ENCODE measurements around the gene BCR.
"Not testable (repeated sequence)": the region's sequence is repeated elsewhere in the genome, so short reads cannot be mapped to it uniquely, and the experiment has no call there.

BCR gene

DNA sequence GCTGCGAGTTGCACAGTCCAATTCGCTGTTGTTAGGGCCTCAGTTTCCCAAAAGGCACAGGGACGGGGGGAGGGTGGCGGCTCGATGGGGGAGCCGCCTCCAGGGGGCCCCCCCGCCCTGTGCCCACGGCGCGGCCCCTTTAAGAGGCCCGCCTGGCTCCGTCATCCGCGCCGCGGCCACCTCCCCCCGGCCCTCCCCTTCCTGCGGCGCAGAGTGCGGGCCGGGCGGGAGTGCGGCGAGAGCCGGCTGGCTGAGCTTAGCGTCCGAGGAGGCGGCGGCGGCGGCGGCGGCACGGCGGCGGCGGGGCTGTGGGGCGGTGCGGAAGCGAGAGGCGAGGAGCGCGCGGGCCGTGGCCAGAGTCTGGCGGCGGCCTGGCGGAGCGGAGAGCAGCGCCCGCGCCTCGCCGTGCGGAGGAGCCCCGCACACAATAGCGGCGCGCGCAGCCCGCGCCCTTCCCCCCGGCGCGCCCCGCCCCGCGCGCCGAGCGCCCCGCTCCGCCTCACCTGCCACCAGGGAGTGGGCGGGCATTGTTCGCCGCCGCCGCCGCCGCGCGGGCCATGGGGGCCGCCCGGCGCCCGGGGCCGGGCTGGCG lies at the start of gene BCR:
BCR (plus strand) TSS at position 209 of the 592 bp plus-strand sequence. CDS start 452 bp downstream, outside the sequence.
- DNase-seq, result no peak

DNA sequence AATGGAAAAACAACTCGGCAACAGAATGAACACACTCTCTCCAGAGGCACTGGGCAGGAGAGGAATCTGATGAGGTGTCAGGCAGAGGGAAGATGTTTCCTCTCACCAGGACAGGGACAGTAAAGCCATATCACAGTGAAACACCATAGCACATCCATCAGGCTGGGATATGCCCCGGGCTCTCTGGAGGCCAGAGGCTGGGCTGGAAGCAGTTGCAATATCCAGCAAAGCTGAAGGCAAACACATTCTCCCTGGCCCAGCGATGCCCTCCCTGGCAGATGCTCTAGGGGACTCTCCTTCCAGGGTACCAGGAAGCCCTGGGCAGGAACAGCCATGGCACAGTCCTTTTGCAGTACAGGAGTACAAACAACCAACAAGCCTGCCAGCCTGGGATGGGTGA lies 49.6 kb upstream of the BCR start:
- peak; percentile 17 for DNase-seq

DNA sequence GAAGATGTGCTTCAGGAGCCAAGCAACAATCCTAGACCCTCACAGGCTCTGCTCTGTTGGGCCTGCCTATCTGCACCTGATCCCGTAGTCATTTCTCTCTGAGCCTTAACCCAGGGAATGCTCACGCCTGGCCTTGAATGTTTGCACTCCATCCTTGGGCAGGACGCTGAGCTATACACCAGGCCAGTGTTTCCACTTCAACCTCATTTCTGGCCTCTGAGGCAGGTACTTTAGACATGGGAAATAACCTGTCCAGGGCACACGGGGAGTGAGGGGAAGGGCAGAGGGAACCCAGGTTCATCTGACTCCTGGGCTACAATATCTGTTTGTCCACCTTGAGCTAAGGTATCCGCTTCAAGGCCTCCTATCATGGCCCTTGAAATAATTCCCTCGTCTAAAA lies 48.4 kb upstream of the BCR start:
- no peak for DNase-seq

DNA sequence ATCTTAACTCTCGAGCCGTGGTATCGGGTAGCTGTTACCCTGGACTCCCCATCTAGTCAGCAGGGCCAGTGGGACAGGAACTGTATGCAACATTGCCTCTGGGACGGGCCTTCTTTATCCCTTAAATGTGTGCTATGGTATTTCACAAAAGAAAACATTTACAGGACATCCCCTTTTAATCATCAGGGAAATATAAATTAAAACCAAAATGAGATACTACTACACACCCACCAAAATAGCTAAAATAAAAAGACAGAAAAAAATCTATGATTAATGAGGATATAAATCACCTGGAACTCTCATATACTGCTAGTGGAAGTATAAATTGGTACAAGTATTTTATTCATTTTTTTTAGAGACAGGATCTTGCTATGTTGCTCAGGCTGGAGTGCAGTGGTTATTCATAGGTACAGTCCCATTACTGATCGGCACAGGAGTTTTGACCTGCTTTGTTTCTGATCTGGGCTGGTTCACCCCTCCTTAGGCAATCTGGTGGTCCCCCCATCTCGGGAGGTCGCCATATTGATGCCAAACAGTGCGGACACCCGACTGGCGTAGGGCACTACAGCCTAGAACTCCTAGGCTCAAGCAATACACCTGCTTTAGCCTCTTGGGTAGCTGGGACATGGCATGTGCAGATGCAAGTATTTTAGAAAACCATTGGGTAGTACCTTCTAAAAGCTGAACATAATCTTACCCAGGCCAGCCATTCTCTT lies 47.8 kb upstream of the BCR start:
- no peak for DNase-seq

DNA sequence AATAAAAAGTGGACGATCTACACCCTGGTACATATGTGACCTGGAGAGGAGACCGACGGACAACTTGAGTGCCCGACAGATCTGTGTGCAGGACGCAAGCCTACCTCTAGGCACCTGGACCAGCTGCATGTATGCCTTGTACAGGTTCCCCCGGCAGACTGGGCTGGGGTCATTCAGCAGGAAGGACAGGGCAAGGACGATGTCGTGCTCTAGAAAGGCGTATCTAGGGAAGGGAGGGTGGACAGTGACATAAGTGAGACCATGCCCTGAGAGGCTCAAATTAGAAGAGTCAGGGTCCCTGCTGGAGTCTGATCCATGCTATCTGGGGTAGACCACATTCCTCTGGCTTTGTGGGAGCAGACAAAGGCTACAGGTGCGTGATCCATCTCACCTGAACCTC lies 46.4 kb upstream of the BCR start:
- no peak for DNase-seq

DNA sequence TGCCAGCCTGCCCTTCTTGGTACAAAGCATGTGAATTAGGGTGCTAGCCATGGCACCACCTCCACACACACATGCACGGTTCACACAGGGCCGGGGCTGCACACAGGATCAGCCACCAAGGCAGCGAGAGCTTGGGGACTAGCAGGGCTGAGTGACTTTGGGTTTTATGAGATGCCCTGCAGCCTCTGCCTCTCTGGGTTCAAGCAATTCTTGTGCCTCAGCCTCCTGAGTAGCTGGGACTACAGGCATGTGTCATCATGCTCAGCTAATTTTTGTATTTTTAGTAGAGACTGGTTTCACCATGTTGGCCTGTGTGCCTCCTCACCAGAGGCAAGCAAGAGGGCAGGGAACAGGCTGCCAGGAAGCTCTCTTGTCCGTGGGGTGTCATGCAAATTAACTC lies 43.3 kb upstream of the BCR start:
- DNase-seq, result not testable (repeated sequence)

DNA sequence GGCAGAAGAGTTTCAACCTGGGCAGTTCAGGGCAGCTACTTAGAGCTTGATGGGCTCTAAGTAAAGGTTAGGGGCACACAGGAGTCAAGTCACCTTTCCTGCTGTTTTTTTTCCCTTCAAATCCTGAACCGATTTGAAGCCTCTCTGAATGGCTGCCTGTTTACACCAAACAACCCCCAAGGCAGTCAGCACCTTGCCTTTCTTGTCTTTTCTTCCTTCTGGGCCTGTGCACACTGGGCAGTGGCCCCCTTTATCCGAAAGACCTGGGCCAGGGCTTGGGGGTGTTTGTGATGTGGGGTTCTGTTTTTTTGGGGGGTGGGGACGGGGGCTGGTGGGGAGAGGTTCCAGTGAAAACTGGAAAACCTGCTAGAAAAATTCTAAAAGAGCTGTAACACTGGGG lies 42.8 kb upstream of the BCR start:
- no peak for DNase-seq

DNA sequence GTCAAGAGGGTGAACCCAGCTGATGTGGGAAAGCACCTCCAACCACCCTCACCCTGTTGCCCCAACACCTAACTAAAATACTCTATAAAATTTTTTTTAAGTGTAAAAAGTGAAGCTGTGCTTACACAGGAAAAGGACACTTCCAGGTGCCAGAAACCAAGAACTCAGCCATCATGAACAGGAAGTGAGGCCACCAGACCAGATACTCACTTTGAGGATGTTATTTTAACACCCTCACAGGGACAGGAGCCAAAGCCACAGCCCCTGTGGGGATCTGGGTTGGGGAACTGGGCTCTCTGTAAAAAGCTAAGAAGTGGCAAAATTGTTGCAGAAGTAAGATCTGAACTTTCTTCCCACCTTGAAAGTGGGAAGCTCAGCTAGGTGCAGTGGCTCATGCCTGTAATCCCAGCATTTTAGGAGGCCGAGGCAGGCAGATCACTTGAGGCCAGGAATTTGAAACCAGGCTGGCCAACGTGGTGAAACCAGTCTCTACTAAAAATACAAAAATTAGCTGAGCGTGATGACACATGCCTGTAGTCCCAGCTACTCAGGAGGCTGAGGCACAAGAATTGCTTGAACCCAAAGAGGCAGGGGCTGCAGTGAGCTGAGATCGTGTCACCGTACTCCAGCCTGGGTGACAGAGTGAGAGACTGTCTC lies 42.3 kb upstream of the BCR start:
- no peak for DNase-seq

DNA sequence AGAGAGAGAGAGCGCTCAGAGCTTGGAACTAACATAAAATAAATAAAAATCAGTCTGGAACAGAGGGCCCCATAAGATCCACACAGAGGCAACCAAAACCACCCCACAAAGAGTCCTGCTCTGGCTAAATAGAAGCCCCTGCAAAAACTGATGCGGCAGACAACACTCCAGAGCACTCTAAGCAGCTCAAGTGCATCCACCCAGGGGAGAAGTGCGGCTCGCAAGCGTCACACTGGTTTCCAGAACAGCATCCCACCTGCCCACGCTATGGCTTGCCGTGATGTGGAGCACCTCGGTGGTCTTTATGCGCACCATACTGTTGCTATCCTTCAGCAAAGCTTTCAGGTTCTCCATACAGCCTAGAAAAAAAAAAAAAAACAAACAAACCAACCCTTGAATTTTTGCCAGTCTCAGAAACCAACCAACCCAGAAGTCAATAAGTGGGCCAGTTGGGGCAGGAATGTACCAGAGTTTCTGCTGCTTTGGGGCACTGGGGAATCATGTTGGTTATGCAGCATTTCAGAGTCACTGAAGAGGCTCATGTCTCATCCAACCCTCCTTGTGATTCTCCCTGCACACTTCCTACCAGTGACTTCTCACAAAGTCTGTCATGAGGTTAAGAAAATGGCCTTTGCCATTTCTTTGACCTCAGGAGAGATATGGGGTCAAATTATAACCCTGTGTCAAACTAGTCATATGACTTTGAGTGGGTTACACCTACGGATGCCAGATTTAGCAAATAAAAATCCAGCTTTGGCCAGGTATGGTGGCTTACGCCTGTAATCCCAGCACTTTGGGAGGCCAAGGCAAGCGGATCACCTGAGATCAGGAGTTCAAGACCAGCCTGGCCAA lies 41.5 kb upstream of the BCR start:
- no peak for DNase-seq

DNA sequence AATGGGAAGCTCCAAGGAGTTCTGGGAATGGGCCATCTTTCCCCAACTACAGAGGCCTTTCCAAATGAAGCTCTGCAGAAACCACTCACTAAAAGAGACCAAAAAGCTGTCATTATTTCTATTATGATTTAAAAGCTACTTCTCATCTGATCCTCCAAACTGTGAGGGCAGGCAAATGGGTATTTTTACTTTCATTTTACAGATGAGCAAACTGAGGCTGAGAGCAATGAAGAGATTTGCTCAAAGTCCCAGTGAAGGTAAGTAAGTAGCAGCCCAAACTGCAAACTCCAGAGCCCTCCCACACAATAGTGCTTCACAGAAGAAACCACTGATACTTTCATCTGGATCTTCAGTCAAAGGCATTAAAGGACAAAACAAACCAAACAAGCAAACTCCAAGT lies 39.9 kb upstream of the BCR start:
- DNase-seq, result no peak

DNA sequence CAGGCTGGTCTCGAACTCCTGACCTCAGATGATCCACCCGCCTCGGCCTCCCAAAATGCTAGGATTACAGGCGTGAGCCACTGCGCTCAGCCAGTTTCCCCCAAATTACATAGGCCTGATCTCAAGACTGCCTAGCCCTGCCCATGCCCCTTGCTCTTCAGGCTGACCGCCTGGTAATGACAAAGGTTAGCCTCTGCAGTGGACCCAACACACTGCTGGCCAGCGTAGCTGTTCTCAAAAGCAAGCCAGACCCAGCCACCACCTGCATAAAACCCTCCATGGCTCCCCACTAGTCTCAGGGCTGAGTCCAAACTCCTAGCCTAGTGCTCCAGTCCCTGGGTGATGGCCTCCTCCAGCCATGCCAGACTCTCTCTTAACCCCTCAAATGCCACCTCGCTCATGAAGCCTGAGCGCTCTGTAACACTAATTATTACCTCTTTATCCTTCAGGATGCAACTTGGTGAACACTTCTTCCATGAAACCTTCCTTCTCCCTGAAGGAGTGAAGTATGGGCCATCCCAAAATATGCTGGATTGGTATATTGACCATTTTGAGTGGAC lies 37.7 kb upstream of the BCR start:
- no peak for DNase-seq

DNA sequence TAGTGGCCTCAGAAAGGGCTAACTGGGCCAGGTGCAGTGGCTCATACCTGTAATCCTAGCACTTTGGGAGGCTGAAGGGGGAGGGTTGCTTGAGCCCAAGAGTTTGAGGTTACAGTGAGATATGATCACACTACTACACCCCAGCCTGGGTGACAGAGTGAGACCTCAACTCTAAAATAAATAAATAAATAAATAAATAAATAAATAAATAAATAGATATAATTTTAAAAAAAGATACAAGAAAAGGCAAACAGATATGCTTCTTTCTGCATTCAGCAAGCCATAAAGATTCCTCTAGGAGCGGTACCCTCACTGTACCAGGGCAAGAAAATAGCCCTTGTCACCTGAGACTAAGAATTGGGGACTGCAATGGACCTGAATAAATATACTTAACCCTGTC lies 37.2 kb upstream of the BCR start:
- no peak for DNase-seq

DNA sequence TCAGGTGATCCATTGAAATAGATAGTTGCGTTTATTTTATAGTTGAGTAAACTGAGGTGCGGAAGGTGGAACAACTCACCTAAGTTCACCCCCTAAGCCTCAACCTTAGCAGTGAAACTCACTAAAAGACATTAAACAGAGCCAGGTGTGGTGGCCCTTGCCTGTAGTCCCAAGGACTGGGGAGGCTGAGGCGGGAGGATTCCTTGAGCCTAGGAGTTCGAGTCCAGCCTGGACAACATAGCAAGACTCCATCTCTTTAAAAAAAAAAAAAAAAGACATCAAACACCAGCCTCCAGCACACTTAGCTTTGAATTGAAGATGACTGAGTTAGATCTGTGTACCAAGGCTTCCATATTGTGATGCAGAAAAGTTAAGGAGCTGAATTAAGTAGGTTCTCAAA lies 35.9 kb upstream of the BCR start:
- DNase-seq, result no peak

DNA sequence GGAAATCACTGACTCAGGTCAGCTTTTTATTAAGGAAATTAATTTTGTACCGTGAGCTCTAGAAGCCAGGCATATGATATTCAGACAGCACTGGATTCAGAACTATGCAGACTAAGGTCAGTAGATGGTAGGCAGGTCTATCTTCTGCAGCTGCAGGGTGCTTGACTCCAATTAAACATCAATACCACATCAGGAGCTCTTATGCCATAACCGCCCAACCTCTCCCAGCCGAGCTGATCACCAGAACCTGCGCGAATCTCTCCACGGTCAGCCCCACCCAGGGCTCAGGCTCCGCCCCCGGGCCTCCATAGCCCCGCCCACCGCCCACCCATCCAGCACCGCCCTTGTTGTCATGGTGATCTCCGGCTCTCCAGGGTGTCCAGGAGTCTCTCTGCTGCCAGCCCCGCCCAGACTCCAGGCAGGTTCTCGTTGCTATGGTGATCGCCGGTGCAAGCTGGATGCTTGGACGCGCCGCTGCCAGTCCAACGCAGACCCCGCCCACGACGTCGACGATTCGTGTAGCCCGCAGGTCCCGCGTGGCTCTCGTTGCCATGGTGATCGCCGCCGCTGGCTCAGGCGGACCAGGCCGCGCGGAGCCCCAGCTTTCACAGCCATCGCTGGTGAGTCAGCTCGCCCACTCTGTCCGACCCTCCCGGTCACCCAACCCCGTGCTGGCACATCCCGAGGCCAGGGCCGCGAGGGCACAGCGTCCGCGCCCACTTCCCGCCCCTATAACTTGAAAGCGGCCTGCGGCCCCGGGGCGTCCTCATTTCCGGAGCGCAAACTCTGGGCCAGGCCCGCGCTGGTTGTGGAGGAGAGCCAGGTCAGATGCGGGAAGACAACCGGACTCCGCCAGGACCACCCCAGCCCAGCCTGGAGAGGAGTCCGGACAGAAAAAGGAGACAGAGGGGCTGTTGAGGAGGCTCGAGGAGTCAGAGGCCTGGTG lies 35.1 kb upstream of the BCR start, which contains the start of gene RAB36:
RAB36 (plus strand) TSS at position 546 of the 946 bp plus-strand sequence. CDS start 1,140 bp downstream, outside the sequence.
- no peak for DNase-seq

DNA sequence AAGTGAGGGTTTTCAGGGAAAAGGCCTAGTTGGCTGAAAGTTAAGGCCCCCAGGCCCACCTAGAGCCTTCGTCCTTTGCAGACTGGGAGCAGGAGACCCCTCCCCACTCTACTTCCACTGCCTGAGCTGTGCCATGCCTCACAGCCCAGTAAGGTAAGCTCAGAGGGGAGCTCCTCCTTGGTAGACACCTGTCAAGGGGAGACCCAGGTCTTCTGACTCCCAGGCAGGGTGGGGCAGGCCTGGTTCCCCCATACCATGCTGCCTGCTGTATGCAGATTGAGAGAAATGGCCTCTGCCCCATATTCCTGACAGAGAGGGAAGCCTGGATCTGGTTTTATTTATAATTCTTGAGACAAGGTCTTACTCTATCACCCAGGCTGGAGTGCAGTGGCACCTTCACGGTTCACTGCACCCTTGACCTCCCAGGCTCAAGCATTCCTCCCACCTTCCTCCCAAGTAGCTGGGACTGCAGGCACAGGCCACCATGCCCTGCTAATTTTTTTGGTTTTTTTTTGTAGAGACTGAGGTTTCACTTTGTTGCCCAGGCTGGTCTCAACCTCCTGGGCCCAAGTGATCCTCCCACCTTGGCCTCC lies 34.3 kb upstream of the BCR start:
- no peak for DNase-seq

DNA sequence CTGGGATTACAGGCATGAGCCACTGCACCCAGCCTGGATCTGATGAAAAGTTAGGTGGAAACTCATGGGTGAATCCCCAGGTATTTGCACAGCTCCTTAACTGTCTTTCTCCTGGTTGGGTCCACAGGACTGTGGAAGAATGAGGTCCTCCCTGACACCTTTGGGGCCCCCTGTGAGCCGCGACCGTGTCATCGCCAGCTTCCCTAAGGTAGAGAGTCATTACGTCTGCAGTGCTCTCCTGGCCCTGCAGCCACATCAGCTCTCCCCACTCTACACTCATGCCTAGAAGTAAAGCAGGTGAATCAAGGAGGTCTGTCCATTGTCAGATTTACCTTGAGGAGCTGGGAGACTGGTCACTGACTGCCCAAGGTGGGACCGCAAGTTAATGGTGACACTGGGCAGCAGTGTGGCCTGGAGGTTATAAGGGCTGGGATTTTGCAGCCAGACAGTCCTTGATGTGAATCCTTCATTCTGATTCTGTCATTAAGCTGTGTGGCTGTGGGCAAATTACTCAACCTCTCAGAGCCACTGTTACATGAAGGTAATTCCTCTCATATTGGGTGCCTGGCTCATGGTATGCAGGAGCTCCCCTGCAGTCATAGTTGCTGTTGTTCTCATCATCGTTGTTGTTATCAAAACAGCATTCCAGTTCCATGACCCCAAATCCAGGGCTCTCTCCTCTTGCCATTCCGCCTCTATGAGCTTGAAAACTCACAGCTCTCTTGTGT lies 33.7 kb upstream of the BCR start:
- DNase-seq, result no peak

DNA sequence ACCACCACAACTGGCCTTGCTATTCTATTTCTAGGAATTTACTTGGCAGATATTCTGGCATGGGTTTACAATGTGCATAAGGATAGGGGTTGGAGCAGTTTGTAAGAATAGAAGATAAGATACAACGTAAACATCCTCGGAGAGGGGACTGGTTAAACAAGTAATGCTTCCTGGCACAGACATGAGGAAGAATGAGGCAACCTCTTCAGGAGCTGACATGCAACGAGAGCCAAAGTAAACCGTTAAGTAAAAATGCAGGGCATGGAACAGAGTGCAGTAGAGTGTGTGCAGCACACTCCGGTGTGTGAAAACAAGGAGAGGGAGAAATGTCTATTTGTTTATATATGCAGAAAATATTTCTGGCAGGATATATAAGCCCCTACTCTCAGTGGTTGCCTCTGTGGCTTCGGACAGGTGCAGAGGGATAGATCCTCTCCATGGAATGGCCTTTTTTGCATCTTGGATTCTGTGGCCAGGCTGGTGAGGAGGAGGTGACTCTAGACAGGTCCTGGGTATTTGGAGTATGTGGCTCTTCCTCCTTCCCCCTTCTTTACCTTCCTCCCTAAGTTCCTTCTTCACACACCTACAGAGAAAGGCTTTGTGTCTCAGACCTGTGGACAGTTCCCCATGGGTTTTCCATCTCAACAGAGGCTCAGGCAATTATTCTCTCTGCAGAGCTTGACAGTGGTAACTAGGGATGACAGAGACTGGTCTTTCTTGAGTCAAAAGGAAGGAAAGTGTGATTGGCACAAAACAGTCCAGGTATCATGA lies 32.5 kb upstream of the BCR start:
- no peak for DNase-seq

DNA sequence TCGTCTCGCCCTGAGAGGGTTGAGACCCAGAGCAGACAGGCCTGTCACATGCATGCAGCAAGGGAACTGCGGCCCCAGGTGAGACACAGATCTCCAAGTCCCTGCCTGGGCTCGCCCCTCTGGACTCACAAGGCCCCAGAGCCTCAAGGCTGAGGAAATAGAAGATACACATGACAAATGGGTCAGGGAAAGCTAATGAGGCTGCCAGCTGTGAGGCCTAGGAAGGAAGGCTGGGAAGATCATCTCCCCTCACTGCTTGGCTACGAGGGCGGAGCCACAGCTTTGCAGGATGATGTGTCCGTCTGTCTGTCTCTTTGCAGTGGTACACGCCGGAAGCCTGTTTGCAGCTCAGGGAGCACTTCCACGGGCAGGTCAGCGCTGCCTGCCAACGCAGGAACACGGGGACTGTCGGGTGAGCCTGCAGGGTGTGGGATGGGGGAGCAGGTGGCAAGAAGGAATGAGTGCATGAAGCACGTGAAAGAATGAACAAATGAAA lies 30.5 kb upstream of the BCR start:
- no peak for DNase-seq

DNA sequence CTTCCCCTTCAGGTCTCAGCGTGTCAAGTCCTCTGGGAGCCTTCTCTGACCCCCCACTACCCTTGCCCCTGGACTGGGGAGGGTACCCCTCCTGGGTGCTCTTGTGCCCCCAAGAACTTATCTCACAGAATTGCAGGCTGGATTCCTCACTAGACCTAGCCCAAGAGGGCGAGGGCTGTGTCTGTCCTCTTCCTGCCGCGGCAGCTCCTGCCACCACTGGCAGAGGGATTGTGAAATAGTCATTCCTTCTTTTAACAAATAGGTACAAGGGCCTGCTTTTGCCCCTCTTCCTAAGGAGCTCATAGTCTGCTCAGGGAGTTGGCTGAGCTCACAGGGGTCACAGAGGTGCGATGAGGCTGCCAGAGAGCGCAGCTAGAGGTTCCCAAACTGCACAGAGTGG lies 29.5 kb upstream of the BCR start:
- no peak for DNase-seq

DNA sequence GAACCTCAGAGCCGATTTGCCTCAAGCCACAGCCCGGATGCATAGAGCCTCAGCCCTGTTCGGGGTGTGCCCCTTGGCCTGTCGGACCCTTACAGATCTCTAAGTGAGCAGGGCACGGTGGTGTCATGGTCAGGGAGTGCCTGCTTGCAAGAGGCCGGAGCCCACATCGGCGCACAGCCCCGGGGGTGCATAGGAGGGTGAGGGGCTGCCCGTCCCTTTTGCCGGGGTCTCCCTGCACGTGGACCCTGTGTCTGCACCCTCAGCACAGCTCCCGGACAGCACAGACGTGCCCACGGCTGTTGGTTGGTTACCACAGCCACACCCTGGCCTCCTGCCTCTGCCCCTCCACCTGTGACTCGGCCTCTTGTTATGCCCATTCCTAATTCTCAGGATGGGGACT lies 28.5 kb upstream of the BCR start:
- DNase-seq, result no peak

All from NCI-H1694 (cell line).